Immature natural killer cell (primary cell): Measurements from ENCODE around the gene ZNF679. TPM values are rescaled to one million over a fixed set of nuclear protein-coding genes. Genes with fewer than 3 reads are reported as not detected.

Experiments used
- polyA plus RNA-seq, 3 donors: library from polyadenylated mRNA; unstranded; fragments of 300-500 nt; fragmentation: Illumina TruSeq; gene quantifications; one replicate each; pipeline ENCODE4 v1.2.3, GENCODE V29; 2021

ZNF679 gene
- polyA plus RNA-seq, 3 donors from 2014 or later, result not detected

Other genes starting within 250 kb of the ZNF679 start
- gene ZNF722, start 229.6 kb upstream of the ZNF679 start, polyA plus RNA-seq, result not detected
- under 1 TPM in 2 of 3 donors, not detected in 1; 0.42 to 0.86 TPM for gene ZNF727, start 183.0 kb upstream of the ZNF679 start, polyA plus RNA-seq
- gene ZNF735, start 21.3 kb upstream of the ZNF679 start, polyA plus RNA-seq, result not detected
- gene ZNF736, start 85.5 kb downstream of the ZNF679 start, polyA plus RNA-seq, result 1 to 10 TPM in 2 of 3 donors, under 1 TPM in 1; 0.54 to 1.9 (median 1.4) TPM